ENCODE measurements around the gene MSN.
"Not testable (repeated sequence)": the region's sequence is repeated elsewhere in the genome, so short reads cannot be mapped to it uniquely, and the experiment has no call there.

MSN gene

DNA sequence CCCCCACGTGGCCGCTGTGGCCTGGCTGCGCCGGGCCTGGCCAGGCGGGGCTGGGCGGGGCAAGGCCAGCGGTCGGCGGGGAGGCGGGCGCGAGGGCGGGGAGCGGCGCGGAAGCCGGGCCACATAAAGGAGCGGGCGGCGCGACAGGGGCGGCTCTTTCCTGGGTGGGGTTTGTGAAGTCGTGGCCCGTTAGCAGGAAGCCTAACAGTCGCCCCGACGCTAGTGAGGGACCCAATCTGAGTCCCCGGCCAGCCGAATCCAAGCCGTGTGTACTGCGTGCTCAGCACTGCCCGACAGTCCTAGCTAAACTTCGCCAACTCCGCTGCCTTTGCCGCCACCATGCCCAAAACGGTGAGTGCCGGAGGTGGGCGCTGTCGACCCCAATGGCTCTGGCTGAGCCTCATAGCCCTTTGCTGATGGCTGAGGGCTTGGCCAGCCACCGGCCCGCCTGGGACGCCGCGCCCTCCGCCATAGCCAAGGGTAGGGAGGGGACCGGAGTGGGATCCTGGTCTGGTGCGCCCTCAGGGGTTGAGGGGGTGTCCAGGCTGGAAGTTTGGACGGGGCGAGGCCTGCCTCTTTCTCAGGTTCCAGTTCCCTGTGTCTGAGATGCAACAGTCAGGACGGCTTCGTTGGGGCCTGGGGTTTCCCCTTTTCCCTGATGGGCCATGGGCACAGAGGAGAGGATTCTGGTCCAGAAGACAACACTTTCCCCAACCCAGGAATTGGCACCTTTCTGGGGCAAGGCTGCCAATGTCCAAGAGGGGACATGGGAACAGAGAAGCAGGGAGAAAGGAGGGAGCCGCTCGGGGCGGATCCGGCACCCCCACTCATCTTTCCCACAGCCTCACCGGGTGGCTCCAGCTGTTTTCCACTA is at the start of gene MSN:
Gene MSN (plus strand): TSS at position 152 of the 874 bp plus-strand sequence. CDS start 188 bp downstream, at position 340.
- DNase-seq (ENCODE audit: low spot score), result no peak

DNA sequence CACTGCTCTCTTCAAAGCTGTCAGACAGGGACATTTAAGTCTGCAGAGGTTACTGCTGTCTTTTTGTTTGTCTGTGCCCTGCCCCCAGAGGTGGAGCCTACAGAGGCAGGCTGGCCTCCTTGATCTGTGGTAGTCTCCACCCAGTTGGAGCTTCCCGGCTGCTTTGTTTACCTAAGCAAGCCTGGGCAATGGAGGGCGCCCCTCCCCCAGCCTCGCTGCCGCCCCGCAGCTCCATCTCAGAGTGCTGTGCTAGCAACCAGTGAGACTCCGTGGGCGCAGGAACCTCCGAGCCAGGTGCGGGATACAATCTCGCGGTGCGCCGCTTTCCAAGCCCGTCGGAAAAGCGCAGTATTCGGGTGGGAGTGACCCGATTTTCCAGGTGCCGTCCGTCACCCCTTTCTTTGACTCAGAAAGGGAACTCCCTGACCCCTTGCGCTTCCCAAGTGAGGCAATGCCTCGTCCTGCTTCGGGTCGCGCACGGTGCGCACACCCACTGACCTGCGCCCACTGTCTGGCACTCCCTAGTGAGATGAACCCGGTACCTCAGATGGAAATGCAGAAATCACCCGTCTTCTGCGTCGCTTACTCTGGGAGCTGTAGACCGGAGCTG is 47.3 kb upstream of the MSN start:
- DNase-seq (ENCODE audit: low spot score), result not testable (repeated sequence)

- no peak for DNase-seq (ENCODE audit: low spot score)
These were observed 36.7 kb upstream of the MSN start for GRCh38 chrX:65630771-65631170.

DNA sequence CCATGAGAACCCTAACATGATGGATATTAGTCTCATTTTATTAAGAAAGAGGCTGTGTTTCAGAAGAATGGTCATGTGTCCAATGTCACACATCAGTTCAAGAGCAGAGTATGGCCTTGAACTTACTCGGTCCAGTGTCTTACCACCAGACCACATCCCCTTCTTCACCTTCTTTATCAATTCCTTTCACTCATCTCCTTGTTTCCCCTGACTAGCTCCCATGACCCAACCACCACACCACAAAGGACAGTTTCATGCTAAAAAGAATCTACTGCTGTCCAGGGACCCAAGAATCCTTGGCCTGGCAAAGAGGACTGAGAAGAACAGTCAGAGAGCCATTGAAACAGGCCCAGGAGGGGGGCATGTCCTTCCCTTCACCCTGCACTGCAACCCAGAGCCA is 33.6 kb upstream of the MSN start:
- DNase-seq (ENCODE audit: low spot score), result no peak

GRCh38 chrX:65634732-65635131 is 32.7 kb upstream of the MSN start:
- DNase-seq (ENCODE audit: low spot score), result no peak

- no peak for DNase-seq (ENCODE audit: low spot score)
These were observed 32.1 kb upstream of the MSN start for GRCh38 chrX:65635378-65635777.

- DNase-seq (ENCODE audit: low spot score), result no peak
These were observed 31.6 kb upstream of the MSN start for GRCh38 chrX:65635822-65636221.

- DNase-seq (ENCODE audit: low spot score), result not testable (repeated sequence)
These were observed 31.2 kb upstream of the MSN start for GRCh38 chrX:65636261-65636660.

GRCh38 chrX:65637335-65637734 is 30.1 kb upstream of the MSN start:
- no peak for DNase-seq (ENCODE audit: low spot score)

GRCh38 chrX:65642914-65643491 is 24.5 kb upstream of the MSN start:
- no peak for DNase-seq (ENCODE audit: low spot score)

GRCh38 chrX:65643531-65644052 is 23.9 kb upstream of the MSN start:
- no peak for DNase-seq (ENCODE audit: low spot score)

DNA sequence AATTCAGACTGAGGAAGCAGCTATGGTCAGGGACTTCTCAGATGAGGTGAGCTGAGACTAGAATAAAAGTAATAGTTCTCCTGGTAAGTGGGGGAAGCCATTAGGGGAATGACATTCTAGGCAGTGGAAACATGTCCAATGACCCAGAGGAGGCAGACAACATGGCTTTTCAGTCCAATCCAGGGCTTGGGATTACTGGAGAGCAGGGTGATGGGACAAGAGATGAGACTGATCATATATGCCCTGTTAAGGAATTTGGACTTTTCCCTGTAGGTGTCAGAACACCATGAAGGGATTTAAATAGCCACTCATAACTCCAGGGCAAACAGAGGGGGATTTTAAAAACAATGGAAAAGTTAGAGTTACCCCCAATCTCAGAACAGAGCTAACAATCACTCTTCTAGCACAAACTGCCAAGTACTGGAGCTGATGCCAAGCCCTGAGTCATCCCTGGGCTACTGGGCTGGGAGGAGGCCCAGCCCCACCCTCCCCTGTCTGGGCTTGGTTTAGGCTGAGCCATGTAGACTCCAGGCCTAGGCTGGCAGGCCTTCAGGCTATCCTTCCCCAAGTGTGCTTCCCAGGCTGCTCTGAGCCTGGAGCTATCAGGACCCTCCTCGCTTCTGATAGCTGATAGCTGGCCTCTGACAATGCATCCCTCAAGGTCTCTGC is 22.7 kb upstream of the MSN start:
- no peak for DNase-seq (ENCODE audit: low spot score)

- no peak for DNase-seq (ENCODE audit: low spot score)
These were observed 19.7 kb upstream of the MSN start for GRCh38 chrX:65647801-65648200.

DNA sequence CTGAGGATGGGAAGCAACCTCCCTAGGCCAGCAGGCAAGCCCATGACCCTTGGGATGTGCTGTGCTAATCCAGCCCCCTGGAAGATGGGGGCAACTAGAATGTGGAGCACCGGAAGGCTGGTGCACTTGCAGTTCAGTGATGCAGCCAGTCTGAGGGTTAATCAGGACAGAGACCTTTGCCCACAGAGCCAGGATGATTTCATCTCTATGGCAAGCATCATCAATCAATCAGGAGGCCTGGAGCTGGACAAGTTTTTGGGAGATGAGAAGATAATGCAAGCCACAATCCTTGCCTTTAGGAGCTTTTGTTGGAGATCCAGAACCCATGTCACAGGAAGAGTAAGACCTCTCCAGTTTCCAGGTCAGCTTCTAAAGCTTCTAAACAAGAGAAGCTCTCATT is 15.4 kb upstream of the MSN start:
- DNase-seq (ENCODE audit: low spot score), result no peak

GRCh38 chrX:65657009-65657441 is 10.4 kb upstream of the MSN start:
- not testable (repeated sequence) for DNase-seq (ENCODE audit: low spot score)

GRCh38 chrX:65657659-65658058 is 9.8 kb upstream of the MSN start:
- DNase-seq (ENCODE audit: low spot score), result no peak

DNA sequence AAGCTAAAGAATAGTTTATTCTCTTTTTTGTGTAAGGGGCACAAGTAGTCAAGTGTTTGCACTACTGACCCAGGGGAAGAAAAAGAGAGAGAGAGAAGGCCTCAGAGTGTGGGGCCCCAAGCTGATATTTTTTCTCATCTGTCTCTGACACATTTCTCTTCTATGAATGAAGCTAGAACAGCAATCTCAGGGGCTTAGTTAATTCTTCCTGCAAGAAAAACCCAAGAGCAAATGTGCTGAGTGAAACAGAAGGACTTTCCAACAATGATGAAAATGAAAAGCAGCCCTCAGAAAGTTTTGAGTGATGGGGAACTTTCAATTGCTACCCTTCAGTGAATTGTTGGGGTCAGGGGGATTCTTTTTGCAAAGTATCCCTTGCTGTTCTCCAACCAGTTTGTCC is 9.2 kb upstream of the MSN start:
- no peak for DNase-seq (ENCODE audit: low spot score)

GRCh38 chrX:65667157-65667502 is 324 bp upstream of the MSN start:
- DNase-seq (ENCODE audit: low spot score), result no peak

GRCh38 chrX:65668377-65669310 is 1.2 kb downstream of the MSN start:
- DNase-seq (ENCODE audit: low spot score), result no peak

- no peak for DNase-seq (ENCODE audit: low spot score)
These were observed 3.8 kb downstream of the MSN start for GRCh38 chrX:65671286-65671685.

- no peak for DNase-seq (ENCODE audit: low spot score)
These were observed 4.5 kb downstream of the MSN start for GRCh38 chrX:65671966-65672365.

All from D341Med (cell line).